SU-DHL-6 (cell line): Measurements from ENCODE around the gene OR5C1.

Experiments
- EZH2phosphoT487 ChIP-seq: fragments of 200-600 bp; sonication (generic), shearing (Covaris generic); conservative IDR thresholded peaks from 2 replicates; pipeline ENCODE4 v1.6.1; 2018; ENCODE audit warnings: mild to moderate bottlenecking, antibody characterized with exemption, low read length, moderate library complexity, mixed read lengths
- TF ChIP-seq, protein P1 (sequence below): fragments of 200-600 bp; sonication (generic); IDR thresholded peaks from one replicate; pipeline ENCODE4 v1.5.1; 2017; ENCODE audit warnings: antibody characterized with exemption, mild to moderate bottlenecking, low read length, moderate library complexity; ENCODE audit not compliant: insufficient read depth, poor library complexity, severe bottlenecking

DNA sequence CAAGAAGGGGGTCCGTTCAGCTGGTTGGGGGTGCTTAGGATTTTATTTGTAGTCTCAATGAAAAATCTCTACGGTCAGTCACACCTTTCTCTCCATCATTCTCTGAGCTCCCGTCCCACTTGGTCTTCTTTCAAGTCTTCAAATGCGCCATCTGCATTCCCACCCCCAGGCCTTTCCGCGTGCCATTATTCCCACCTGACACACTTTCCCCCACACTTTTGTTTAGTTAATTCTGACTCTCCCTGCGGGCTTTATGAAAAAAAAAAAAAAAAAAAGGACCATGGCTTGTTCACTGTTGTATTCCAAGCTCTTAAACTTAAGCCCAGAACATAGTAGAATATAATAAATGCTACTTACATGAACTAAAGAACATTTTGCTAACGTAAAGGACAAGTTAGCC, 11.7 kb upstream of the OR5C1 start:
- TF ChIP-seq, protein P1, sequence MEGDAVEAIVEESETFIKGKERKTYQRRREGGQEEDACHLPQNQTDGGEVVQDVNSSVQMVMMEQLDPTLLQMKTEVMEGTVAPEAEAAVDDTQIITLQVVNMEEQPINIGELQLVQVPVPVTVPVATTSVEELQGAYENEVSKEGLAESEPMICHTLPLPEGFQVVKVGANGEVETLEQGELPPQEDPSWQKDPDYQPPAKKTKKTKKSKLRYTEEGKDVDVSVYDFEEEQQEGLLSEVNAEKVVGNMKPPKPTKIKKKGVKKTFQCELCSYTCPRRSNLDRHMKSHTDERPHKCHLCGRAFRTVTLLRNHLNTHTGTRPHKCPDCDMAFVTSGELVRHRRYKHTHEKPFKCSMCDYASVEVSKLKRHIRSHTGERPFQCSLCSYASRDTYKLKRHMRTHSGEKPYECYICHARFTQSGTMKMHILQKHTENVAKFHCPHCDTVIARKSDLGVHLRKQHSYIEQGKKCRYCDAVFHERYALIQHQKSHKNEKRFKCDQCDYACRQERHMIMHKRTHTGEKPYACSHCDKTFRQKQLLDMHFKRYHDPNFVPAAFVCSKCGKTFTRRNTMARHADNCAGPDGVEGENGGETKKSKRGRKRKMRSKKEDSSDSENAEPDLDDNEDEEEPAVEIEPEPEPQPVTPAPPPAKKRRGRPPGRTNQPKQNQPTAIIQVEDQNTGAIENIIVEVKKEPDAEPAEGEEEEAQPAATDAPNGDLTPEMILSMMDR, result no peak
- no peak for TF ChIP-seq EZH2phosphoT487
